GM19468 (cell line): ENCODE results near the gene FAT1.

Experiments
- ATAC-seq: cut with Tn5 transposase; IDR thresholded peaks from one replicate; pipeline ENCODE4 v1.9.1; 2021; ENCODE audit warnings: mild to moderate bottlenecking, moderate library complexity, moderate number of reproducible peaks; ENCODE audit not compliant: unreplicated experiment; ENCODE audit errors: extremely low read depth

Gene FAT1

DNA sequence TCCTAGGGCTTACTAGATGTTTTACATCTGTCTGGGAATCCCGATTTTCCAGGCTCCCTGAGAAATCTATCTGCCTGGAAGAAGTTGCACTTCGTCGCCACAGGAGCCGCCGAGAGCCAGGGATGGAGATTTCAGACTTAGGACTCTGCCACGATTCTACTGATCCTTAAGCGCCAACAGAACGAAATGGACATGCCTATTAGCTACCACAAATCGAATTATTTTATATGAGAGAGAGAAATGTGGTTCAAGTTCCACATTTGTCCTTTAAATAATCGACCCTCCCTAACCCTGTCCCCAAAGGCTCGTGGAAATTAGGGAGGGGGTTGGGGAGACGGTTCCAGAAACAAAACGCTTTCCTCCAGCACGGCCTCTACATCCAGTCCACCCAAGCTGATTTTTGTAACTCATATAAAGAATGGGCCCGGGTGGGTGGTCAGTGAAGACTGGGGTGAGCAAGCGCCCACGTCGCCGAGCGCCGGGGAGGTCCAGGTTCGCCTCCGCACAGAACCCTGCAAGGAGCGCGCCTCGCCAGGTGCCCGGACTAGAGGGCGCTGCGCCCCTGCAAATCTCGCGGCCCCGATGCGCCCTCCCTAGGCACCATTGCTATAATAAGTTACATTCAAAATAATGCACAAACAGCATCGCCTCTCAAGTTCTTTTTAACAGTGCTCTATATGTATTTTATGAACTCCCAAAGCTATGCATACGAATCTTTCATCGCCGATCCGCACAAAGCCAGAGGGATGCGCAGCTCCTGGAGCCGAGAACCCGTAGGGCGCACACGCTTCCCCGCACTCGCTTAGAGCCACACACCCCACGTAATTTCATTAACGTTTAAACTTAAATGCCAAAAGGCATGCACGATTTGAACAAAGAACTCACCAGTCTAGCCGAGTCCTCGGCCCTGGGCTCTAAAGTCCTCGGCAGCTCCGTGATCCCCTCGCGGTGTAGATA lies 2.1 kb upstream of the FAT1 start:
- no peak for ATAC-seq

DNA sequence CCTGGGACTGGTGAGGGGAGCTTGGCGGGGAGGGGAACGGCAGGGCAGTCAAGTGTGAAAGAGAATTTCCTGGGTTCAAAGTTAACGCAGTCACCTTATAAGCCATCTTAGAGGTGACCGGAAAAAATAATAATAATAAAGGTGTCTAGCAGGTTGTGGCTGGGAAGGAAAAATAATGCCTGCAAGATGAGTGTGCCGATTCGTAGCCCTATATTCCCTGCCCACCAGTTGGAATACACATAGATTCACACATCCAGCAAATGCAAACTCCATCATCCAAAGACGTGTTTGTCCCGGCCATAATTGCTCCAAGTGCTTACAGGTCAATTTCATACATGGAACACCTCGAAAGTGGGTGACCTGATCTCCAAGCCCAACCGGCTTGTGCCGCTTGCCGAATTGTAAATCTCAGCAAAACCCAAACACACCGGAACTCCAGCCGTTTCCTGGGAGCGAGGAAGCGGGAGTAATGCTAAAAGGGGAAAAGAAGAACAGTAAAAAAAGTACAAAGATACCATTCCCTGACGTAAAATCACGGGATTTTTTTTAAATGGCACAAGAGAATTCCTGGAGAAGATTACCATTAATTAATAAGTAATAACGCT lies 1.3 kb upstream of the FAT1 start:
- ATAC-seq = no peak

GRCh38 chr4:186724058-186724863 lies 605 bp upstream of the FAT1 start:
- no peak for ATAC-seq

DNA sequence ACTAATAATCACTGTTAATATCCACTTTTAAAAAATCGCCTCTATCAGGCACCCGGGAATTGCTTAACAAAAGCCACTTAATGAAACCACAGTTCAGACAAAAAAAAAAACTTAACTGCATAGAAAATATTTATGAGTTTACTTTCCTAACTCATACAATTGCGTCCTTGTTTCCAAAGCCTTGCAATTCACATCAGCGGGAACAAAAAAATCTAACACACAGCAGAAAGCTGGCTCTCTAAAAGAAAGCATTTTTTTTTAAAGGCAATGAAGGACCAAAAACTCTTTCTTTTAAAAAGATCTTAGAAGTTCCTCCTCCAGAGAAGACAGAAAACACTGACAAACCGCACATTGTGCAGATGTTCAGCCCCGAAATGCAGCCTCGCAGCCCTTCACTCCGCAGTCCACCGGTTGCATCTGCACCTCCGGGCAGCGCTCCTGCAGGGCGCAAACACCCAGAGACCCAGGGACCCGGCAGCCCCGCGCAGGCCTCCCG lies 812 bp downstream of the FAT1 start:
- no peak for ATAC-seq

DNA sequence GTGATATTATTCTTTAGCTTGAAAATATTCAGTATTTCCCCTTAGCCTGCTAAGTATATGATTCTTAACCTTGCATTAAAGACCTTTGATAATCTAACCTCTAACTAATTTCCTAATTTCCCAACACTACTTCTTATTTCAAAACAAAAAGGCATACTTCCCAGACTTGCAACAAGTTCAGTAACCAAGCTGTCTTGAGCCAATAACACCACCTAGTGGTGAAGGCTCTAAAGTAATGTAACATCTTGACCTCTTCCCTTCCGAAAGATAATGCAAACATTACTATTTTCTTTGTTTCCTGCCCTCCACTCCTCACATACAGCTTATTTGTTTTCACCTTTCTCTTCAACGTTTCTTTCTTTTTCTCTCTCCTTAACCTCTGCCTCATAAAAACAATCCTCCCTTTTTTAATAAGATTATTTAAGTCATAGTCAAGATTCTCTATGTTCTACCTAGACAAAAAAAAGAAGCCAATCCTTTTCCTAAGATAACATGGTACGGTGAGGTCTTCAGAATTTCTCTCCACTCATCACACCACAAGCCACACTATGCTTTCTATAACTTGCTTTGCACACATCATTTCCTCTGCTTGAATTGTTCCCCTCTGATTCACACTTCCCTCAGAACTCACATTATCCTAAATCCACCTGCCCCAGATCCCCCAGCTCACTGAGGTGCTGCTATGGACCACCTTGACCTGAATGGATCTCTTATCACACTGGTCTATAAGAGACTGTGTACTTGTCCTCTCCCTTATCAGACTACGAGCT lies 3.5 kb downstream of the FAT1 start:
- ATAC-seq = no peak

DNA sequence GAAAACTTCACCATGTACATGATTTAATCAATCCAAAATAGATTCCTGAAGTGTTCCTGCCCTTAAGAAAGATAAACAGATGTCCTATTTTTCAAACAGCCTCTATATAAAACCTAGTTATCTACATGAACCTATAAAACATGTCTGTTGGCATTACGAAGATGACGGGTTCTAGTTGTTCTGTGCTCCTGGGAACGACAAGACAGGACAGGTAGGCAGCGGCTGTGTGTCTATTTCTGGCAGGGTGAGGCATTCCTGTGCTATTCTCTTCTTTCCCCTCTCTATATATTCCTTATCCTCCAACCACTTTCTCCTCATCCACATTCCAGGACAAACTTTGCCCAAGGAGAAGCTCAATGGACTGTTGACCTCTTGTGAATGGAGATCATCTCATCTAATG lies 6.1 kb downstream of the FAT1 start:
- ATAC-seq = no peak

DNA sequence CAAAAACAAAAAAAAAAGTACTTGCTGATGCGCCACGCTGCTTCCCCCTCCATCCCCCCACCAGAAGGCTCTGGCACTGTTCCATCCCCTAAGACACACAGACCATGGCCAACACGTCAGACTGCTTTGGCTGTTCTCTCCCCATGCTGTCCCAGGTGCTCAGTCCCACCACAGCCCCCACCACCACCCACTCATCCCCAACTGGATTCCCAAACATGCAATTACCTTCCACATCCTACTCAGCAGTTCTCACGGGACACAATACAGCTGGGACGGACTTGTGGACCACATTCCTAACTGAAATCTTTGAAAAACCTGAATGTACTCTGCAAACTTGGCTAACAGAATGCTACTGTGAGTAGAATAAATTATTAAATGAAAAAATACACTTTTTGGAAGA lies 8.6 kb downstream of the FAT1 start:
- ATAC-seq = no peak

- no peak for ATAC-seq
These were observed 9.5 kb downstream of the FAT1 start for GRCh38 chr4:186714006-186714675.

- ATAC-seq = no peak
These were observed 11.0 kb downstream of the FAT1 start for GRCh38 chr4:186712690-186713089.

GRCh38 chr4:186710521-186711119 lies 13.0 kb downstream of the FAT1 start:
- no peak for ATAC-seq

GRCh38 chr4:186709517-186709916 lies 14.1 kb downstream of the FAT1 start:
- no peak for ATAC-seq

DNA sequence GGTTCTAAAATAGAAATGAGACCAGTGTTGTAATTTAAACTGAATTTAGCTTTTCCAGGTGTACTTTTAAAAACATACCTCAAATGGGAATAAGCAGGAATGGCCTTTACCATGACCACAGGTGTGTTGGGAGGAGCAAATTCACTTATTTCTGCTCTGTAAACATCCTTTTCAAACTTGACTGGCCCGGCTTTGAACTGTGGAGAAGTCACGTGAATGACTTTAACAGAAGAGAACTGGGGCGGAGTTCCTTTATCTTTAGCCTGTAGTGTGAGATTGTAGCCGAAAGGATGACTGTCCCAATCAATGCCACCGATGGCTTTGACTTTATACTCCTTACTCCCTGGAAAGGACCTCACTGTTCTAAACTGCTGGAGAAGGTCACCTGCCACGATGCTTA lies 15.1 kb downstream of the FAT1 start:
- no peak for ATAC-seq

- no peak for ATAC-seq
These were observed 15.7 kb downstream of the FAT1 start for GRCh38 chr4:186707996-186708395.

- ATAC-seq = no peak
These were observed 16.1 kb downstream of the FAT1 start for GRCh38 chr4:186707574-186707973.

- ATAC-seq = no peak
These were observed 19.6 kb downstream of the FAT1 start for GRCh38 chr4:186704057-186704456.

GRCh38 chr4:186703510-186703909 lies 20.1 kb downstream of the FAT1 start:
- no peak for ATAC-seq

GRCh38 chr4:186702940-186703339 lies 20.7 kb downstream of the FAT1 start:
- no peak for ATAC-seq

- ATAC-seq = no peak
These were observed 21.4 kb downstream of the FAT1 start for GRCh38 chr4:186702297-186702696.

- ATAC-seq = no peak
These were observed 21.9 kb downstream of the FAT1 start for GRCh38 chr4:186701788-186702187.
